Endothelial cell of umbilical vein (primary cell): Measurements from ENCODE around the gene NFKBIA. TPM values are rescaled to one million over a fixed set of nuclear protein-coding genes. Genes with fewer than 3 reads are reported as not detected.
A peak's percentile ranks its signal among the peaks of the same experiment; 100 is the strongest.

ENCODE experiments used
- BruUV-seq: library from RNA; stranded (reverse); fragments of 400-500 nt; replicated peaks from 2 replicates; lab custom pipeline; 2021; lab: Mats Ljungman, UMichigan
- CTCF ChIA-PET: fragments of 300-600, 350-600 bp; sonication (Branson Sonifier 250); formaldehyde crosslinking; loops from one replicate; lab custom pipeline; 2021; ENCODE audit warnings: antibody characterized with exemption, inconsistent platforms; lab: Charles Lee
- POLR2A ChIA-PET: fragments of 300-600, 350-600 bp; sonication (Branson Sonifier 250); formaldehyde crosslinking; loops from one replicate; lab custom pipeline; 2021; ENCODE audit warnings: antibody characterized with exemption, inconsistent platforms; lab: Charles Lee
- DNase-seq: peaks from one replicate; pipeline ENCODE4 v3.0.0-alpha.2; 2011; ENCODE audit warnings: low read depth, low spot score
- FAIRE-seq: peaks from 2 replicates; lab custom pipeline; 2011; peaks lifted over from hg19 to GRCh38; lab: Jason Lieb, UNC
- H2AFZ ChIP-seq: 2 replicates; pipeline ENCODE4 v1.6.0; 2012; ENCODE audit warnings: low read depth, low read length, control low read depth, inconsistent platforms
- H3K27ac ChIP-seq: 2 replicates; pipeline ENCODE4 v1.5.1; 2011; ENCODE audit warnings: low read depth, mild to moderate bottlenecking, control low read depth, low read length, moderate library complexity; ENCODE audit not compliant: insufficient read depth
- H3K27me3 ChIP-seq, 2 experiments: 2 replicates each; pipeline versions ENCODE4 v1.6.0 to v1.6.1; 2011; ENCODE audit warnings: low read length in 2 of 2, mixed read lengths in 1 of 2; ENCODE audit not compliant: control insufficient read depth in 2 of 2, insufficient read depth in 2 of 2
- H3K36me3 ChIP-seq, 2 experiments: 2 replicates in 1 of 2; 3 replicates in 1 of 2; pipeline ENCODE4 v1.5.1; 2011; ENCODE audit warnings: low read length in 2 of 2, mild to moderate bottlenecking in 1 of 2, moderate library complexity in 1 of 2; ENCODE audit not compliant: control insufficient read depth in 2 of 2, insufficient read depth in 2 of 2; ENCODE audit errors: extremely low read depth in 1 of 2
- H3K4me1 ChIP-seq: 3 replicates; pipeline ENCODE4 v1.5.1; 2011; ENCODE audit warnings: mild to moderate bottlenecking, low read length; ENCODE audit not compliant: control insufficient read depth, insufficient read depth; ENCODE audit errors: extremely low read depth
- H3K4me2 ChIP-seq: 2 replicates; pipeline ENCODE4 v1.6.1; 2011; ENCODE audit warnings: low read length, control low read depth, mixed read lengths; ENCODE audit not compliant: insufficient read depth
- H3K4me3 ChIP-seq, 3 experiments: fragments of 200-600 bp in 1 of 3; sonication (generic), shearing (Covaris generic) in 1 of 3; replicated peaks in 1 of 3; 2 replicates each; pipeline ENCODE4 v1.5.1; 2011 to 2016; ENCODE audit warnings: control low read depth in 3 of 3, low read length in 3 of 3, mild to moderate bottlenecking in 2 of 3, inconsistent platforms in 1 of 3, low read depth in 1 of 3, moderate library complexity in 1 of 3; ENCODE audit not compliant: insufficient read depth in 1 of 3
- H3K79me2 ChIP-seq: 2 replicates; pipeline ENCODE4 v1.6.0; 2012; ENCODE audit warnings: low read length, inconsistent platforms; ENCODE audit not compliant: control insufficient read depth, insufficient read depth
- H3K9ac ChIP-seq: replicated peaks from 2 replicates; pipeline ENCODE3; 2011; ENCODE audit warnings: low read length, control low read depth; ENCODE audit not compliant: insufficient read depth; ENCODE audit errors: extremely low read depth
- H3K9me1 ChIP-seq: replicated peaks from 3 replicates; pipeline ENCODE4 v1.6.0; 2011; ENCODE audit warnings: mild to moderate bottlenecking, low read length; ENCODE audit not compliant: control insufficient read depth, insufficient read depth; ENCODE audit errors: extremely low read depth
- H3K9me3 ChIP-seq: replicated peaks from 2 replicates; pipeline ENCODE4 v1.5.1; 2012; ENCODE audit warnings: low read length, inconsistent platforms; ENCODE audit not compliant: control insufficient read depth, insufficient read depth
- H4K20me1 ChIP-seq: replicated peaks from 2 replicates; pipeline ENCODE3; 2011; ENCODE audit warnings: mild to moderate bottlenecking, low read length; ENCODE audit not compliant: control insufficient read depth, insufficient read depth; ENCODE audit errors: extremely low read depth
- EZH2 ChIP-seq: IDR thresholded peaks from 2 replicates; pipeline ENCODE4 v1.6.1; 2012; ENCODE audit warnings: borderline replicate concordance, low read depth, mild to moderate bottlenecking, moderate library complexity, low read length, inconsistent platforms; ENCODE audit not compliant: severe bottlenecking
- FOS ChIP-seq: IDR thresholded peaks from 2 replicates; pipeline ENCODE4 v1.6.1; 2011; ENCODE audit warnings: mild to moderate bottlenecking, low read length, moderate library complexity, borderline replicate concordance; ENCODE audit not compliant: insufficient read depth
- GATA2 ChIP-seq: IDR thresholded peaks from 2 replicates; pipeline ENCODE4 v1.7.0; 2011; ENCODE audit warnings: low read depth, mild to moderate bottlenecking, moderate library complexity, mixed read lengths, low read length; ENCODE audit not compliant: insufficient read length, insufficient read depth
- JUN ChIP-seq: IDR thresholded peaks from 2 replicates; pipeline ENCODE4 v1.6.1; 2011; ENCODE audit warnings: borderline replicate concordance, low read depth; ENCODE audit not compliant: insufficient read length, insufficient read depth
- MYC ChIP-seq: IDR thresholded peaks from one replicate; pipeline ENCODE4 v1.6.1; 2011; ENCODE audit warnings: mild to moderate bottlenecking, low read depth, low read length
- dilution Hi-C: fragments of 300-500 bp; cut with MboI; formaldehyde crosslinking; loops from one replicate; pipeline ENCODE4 v1.15.0; 2019; ENCODE audit warnings: low sequenced_read_pairs; ENCODE audit not compliant: extremely low pct_ligation_motif_present
- intact Hi-C: fragments of 100-400 bp; cut with micrococcal nuclease; formaldehyde crosslinking; loops from one replicate; pipeline ENCODE4 v1.10.0; 2022
- polyA plus RNA-seq, 4 experiments: library from polyadenylated mRNA; depleted of rRNA in 3 of 4; stranded (reverse) in 3 of 4; unstranded in 1 of 4; fragments of >200 nt; gene quantifications; 2 replicates each; pipeline versions ENCODE4 v1.2.1 to v1.2.3, GENCODE V29; 2011 to 2012; ENCODE audit warnings: missing spikeins in 1 of 4
- total RNA-seq: library from RNA; stranded (reverse); gene quantifications from 2 replicates; pipeline ENCODE4 v1.2.3, GENCODE V29; 2021
- TF ChIP-seq, protein P1 (sequence below), 2 donors: IDR thresholded peaks; 1 replicate in 1 of 2; 2 replicates in 1 of 2; pipeline ENCODE4 v1.5.1; 2011; ENCODE audit warnings: low read length in 2 of 2, mild to moderate bottlenecking in 2 of 2, moderate library complexity in 2 of 2, control low read depth in 1 of 2, inconsistent platforms in 1 of 2, low read depth in 1 of 2; ENCODE audit not compliant: insufficient read depth in 1 of 2; ENCODE audit errors: extremely low read depth in 1 of 2

The NFKBIA gene
- total and polyA plus RNA-seq, 2 donors (not counting 3 experiments of a cell fraction or from before 2014, with no cell fraction given), result 55.7 to 82.8 TPM

DNA sequence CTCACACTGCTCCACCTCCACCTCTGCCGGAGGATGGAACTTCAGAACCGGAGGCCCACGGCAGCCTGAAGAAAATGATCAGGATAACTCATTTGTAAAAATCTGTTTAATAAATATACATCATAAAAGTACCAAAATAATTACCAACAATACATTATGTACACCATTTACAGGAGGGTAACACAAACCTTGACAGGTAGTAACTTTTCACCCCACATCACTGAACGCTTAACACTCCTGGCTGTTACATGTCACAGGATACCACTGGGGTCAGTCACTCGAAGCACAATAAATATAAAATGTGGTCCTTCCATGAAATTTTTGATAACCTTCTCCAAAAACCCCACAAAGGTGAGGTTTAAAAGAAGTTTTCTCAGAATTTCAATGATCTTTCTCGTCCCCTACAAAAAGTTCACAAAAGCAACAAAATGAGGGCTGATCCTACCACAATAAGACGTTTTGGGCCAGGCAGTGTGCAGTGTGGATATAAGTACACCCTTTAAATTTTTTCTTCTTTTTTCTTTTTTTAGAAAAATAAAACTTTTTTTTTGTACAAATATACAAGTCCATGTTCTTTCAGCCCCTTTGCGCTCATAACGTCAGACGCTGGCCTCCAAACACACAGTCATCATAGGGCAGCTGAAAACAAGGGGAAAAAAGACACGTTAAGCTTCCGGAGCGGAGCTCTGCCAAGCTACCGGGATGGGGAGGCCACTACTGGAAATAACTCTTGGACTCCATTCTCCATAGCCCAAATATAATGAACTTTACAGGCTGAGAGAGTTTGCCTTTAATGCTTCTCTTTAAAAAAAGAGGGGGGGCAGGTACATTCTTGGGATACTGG, 2.9 kb downstream of the NFKBIA start:
- H3K36me3 ChIP-seq, result peaks cover 15 to 21% of the 10 kb centered on the region in 2 experiments

More for the DNA sequence above, 2.9 kb downstream of the NFKBIA start:
- Histone ChIP-seq H3K27ac (peak overlapping the region; percentile 74), H3K9me3 (no peaks in the 10 kb centered on the region), H3K27me3 (no peaks in the 10 kb centered on the region), H2AFZ (no peak overlapping the region), H3K9ac (peak overlapping the region; percentile 78), H3K4me1 (peaks cover 60% of the 10 kb centered on the region), H3K9me1 (no peaks in the 10 kb centered on the region), H3K4me2 (peak overlapping the region; percentile 60), H3K79me2 (peaks cover 23% of the 10 kb centered on the region), H4K20me1 (no peaks in the 10 kb centered on the region), H3K4me3 (peak overlapping the region in 2 of 3 experiments; percentile 63 to 74)
- CTCF ChIA-PET, result interaction anchor here (0.8 to 4.3 kb wide), 12 partner anchors 12 to 261 kb away, joined by 3 to 22 read pairs (median 4); no protein-coding TSS in a partner anchor
- intact Hi-C loops (loop anchor here (5.0 kb wide), 1 partner anchor 619 kb away; no protein-coding TSS in a partner anchor), dilution Hi-C loops (no loop called here)
- POLR2A ChIA-PET, result interaction anchor here (0.6 to 3.0 kb wide), 3 partner anchors 109 to 351 kb away, joined by 4 to 9 read pairs (median 5); partner anchors contain the start of gene PSMA6
- TF ChIP-seq MYC, result no peak
- no peak for TF ChIP-seq GATA2
- TF ChIP-seq, protein P1, sequence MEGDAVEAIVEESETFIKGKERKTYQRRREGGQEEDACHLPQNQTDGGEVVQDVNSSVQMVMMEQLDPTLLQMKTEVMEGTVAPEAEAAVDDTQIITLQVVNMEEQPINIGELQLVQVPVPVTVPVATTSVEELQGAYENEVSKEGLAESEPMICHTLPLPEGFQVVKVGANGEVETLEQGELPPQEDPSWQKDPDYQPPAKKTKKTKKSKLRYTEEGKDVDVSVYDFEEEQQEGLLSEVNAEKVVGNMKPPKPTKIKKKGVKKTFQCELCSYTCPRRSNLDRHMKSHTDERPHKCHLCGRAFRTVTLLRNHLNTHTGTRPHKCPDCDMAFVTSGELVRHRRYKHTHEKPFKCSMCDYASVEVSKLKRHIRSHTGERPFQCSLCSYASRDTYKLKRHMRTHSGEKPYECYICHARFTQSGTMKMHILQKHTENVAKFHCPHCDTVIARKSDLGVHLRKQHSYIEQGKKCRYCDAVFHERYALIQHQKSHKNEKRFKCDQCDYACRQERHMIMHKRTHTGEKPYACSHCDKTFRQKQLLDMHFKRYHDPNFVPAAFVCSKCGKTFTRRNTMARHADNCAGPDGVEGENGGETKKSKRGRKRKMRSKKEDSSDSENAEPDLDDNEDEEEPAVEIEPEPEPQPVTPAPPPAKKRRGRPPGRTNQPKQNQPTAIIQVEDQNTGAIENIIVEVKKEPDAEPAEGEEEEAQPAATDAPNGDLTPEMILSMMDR (IDR thresholded peaks at IDR 0.05; ENCODE audit: extremely low read depth in 1 of 2, insufficient read depth in 1 of 2, low read depth in 1 of 2, low read length in 2 of 2), result no peak
- no peak for TF ChIP-seq FOS
- TF ChIP-seq JUN, result no peak
- TF ChIP-seq EZH2, result no peak
- DNase-seq, result peak; percentile 71
- FAIRE-seq, result peak; percentile 69
- BruUV-seq, result no TSS peak
